Measurements from ENCODE around the gene DLG2. TPM values are rescaled to one million over a fixed set of nuclear protein-coding genes. Genes with fewer than 3 reads are reported as not detected.

DLG2 gene
- total and polyA plus RNA-seq, 2 of the 8 experiments (the other 6 are each of a cell fraction or from before 2014, with no cell fraction given), result 1.7 to 14.3 TPM

GRCh38 chr11:84295815-84296214 lies 1331.3 kb downstream of the DLG2 start (continued):
- TF ChIP-seq CHD7 (IDR thresholded peaks at IDR 0.05; ENCODE audit: insufficient replicate concordance, low read length) (no peak), NANOG (IDR thresholded peaks at IDR 0.05; ENCODE audit: insufficient read depth, low read depth, low read length, poor library complexity, severe bottlenecking) (no peak), CTCF (IDR thresholded peaks at IDR 0.05; ENCODE audit: control extremely low read depth in 1 of 3, insufficient read depth in 1 of 3, low read depth in 1 of 3, low read length in 3 of 3) (no peak), USF2 (IDR thresholded peaks at IDR 0.05; ENCODE audit: low read length) (no peak)
